Liver (tissue), 9 donors: ENCODE results near the gene LDLRAD4. TPM values are rescaled to one million over a fixed set of nuclear protein-coding genes. Genes with fewer than 3 reads are reported as not detected.
"Not testable (repeated sequence)": the region's sequence is repeated elsewhere in the genome, so short reads cannot be mapped to it uniquely, and the experiment has no call there.

Experiments used
- DNase-seq: peaks from one replicate; pipeline ENCODE4 v3.0.0-alpha.2; 2017; ENCODE audit warnings: low spot score
- H3K27ac ChIP-seq, 2 donors: one replicate each; pipeline ENCODE4 v1.7.0; 2013; ENCODE audit warnings: inconsistent platforms in 2 of 2, low read length in 2 of 2, control low read depth in 1 of 2, low read depth in 1 of 2, mild to moderate bottlenecking in 1 of 2
- H3K27me3 ChIP-seq, 4 donors: one replicate each; pipeline versions ENCODE4 v1.6.1 to v1.7.0; 2013; ENCODE audit warnings: low read length in 3 of 4, inconsistent platforms in 1 of 4, mild to moderate bottlenecking in 1 of 4, moderate library complexity in 1 of 4; ENCODE audit not compliant: control insufficient read depth in 4 of 4, insufficient read depth in 4 of 4
- H3K36me3 ChIP-seq, 4 donors: one replicate each; pipeline versions ENCODE4 v1.6.1 to v1.7.0; 2013; ENCODE audit warnings: low read length in 3 of 4, mild to moderate bottlenecking in 3 of 4, low read depth in 1 of 4, moderate library complexity in 1 of 4; ENCODE audit not compliant: control insufficient read depth in 4 of 4, insufficient read depth in 3 of 4
- H3K4me1 ChIP-seq, 4 donors: one replicate each; pipeline versions ENCODE4 v1.6.1 to v1.7.0; 2013; ENCODE audit warnings: low read length in 3 of 4, mild to moderate bottlenecking in 3 of 4, moderate library complexity in 1 of 4; ENCODE audit not compliant: control insufficient read depth in 4 of 4, insufficient read depth in 4 of 4
- H3K4me3 ChIP-seq, 3 donors: one replicate each; pipeline versions ENCODE4 v1.6.1 to v1.7.0; 2013; ENCODE audit warnings: low read length in 3 of 3, control low read depth in 1 of 3, low read depth in 1 of 3, mild to moderate bottlenecking in 1 of 3
- H3K9ac ChIP-seq, 2 donors: one replicate each; pipeline ENCODE4 v1.7.0; 2013; ENCODE audit warnings: low read length in 2 of 2, mild to moderate bottlenecking in 2 of 2, moderate library complexity in 2 of 2, control low read depth in 1 of 2, low read depth in 1 of 2
- H3K9me3 ChIP-seq, 4 donors: one replicate each; pipeline versions ENCODE4 v1.6.1 to v1.7.0; 2013; ENCODE audit warnings: low read length in 3 of 4; ENCODE audit not compliant: control insufficient read depth in 4 of 4
- ATF3 ChIP-seq: IDR thresholded peaks from 2 replicates; pipeline ENCODE4 v1.6.1; 2016; ENCODE audit warnings: antibody characterized with exemption
- EGR1 ChIP-seq, 2 donors: IDR thresholded peaks; 2 replicates each; pipeline ENCODE4 v1.6.1; 2016 to 2018; ENCODE audit warnings: antibody characterized with exemption in 2 of 2, low read depth in 2 of 2
- FOXA1 ChIP-seq: IDR thresholded peaks from 2 replicates; pipeline ENCODE4 v1.6.1; 2016; ENCODE audit warnings: antibody characterized with exemption
- FOXA2 ChIP-seq: IDR thresholded peaks from 2 replicates; pipeline ENCODE4 v1.6.1; 2016; ENCODE audit warnings: antibody characterized with exemption
- GABPA ChIP-seq, 2 donors: IDR thresholded peaks in 1 of 2; conservative IDR thresholded peaks in 1 of 2; 2 replicates each; pipeline ENCODE4 v1.6.1; 2016; ENCODE audit warnings: antibody characterized with exemption in 2 of 2, mild to moderate bottlenecking in 1 of 2, moderate library complexity in 1 of 2
- HNF4G ChIP-seq: IDR thresholded peaks from 2 replicates; pipeline ENCODE4 v1.6.1; 2016; ENCODE audit warnings: antibody characterized with exemption
- MAX ChIP-seq: IDR thresholded peaks from 2 replicates; pipeline ENCODE4 v1.6.1; 2016; ENCODE audit warnings: antibody characterized with exemption
- NR2F2 ChIP-seq: IDR thresholded peaks from 2 replicates; pipeline ENCODE4 v1.6.1; 2016; ENCODE audit warnings: antibody characterized with exemption
- RAD21 ChIP-seq, 2 donors: IDR thresholded peaks; 2 replicates each; pipeline ENCODE4 v1.6.1; 2016; ENCODE audit warnings: antibody characterized with exemption in 2 of 2, mild to moderate bottlenecking in 2 of 2
- RXRA ChIP-seq, 2 donors: IDR thresholded peaks; 2 replicates each; pipeline ENCODE4 v1.6.1; 2017 to 2018; ENCODE audit warnings: antibody characterized with exemption in 2 of 2, mild to moderate bottlenecking in 1 of 2
- YY1 ChIP-seq: IDR thresholded peaks from 2 replicates; pipeline ENCODE4 v1.6.1; 2016; ENCODE audit warnings: antibody characterized with exemption, mild to moderate bottlenecking
- WGBS: extraction: QIAGEN DNeasy Blood & Tissue Kit; methylation state at CpG from one replicate; pipeline ENCODE4 v1.1.7; 2013; 5-methylcytosine and 5-hydroxymethylcytosine counted together
- polyA plus RNA-seq, 2 donors: library from polyadenylated mRNA; stranded (reverse) in 1 of 2; unstranded in 1 of 2; fragments of 200-250 nt in 1 of 2; fragments of >200 nt in 1 of 2; fragmentation: Nextera tagmentation in 1 of 2; extraction: Ambion mirVana in 1 of 2; gene quantifications; one replicate each; pipeline versions ENCODE4 v1.2.1 to v1.2.3, GENCODE V29; 2013 to 2015
- total RNA-seq, 2 donors: library from RNA; depleted of rRNA; stranded (reverse); fragments of >200 nt; gene quantifications; one replicate each; pipeline ENCODE4 v1.2.3, GENCODE V29; 2014
- TF ChIP-seq, protein P1 (sequence below): IDR thresholded peaks from 2 replicates; pipeline ENCODE4 v1.6.1; 2016; ENCODE audit warnings: antibody characterized with exemption
- TF ChIP-seq, protein P2 (sequence below): fragments of 150-350 bp; IDR thresholded peaks from 2 replicates; pipeline ENCODE4 v1.5.1; 2017; ENCODE audit warnings: improper control_type of control experiment, low read depth, low read length; ENCODE audit not compliant: missing input control
- TF ChIP-seq, protein P3 (sequence below): IDR thresholded peaks from 2 replicates; pipeline ENCODE4 v1.6.1; 2016; ENCODE audit warnings: antibody characterized with exemption, mild to moderate bottlenecking
- donor health status: healthy.
- donor health status: healthy.
- donor health status: healthy.
- donor health status: healthy.
- donor health status: healthy.

LDLRAD4 gene
- total and polyA plus RNA-seq, 4 donors, result 4.8 to 41.7 (median 12.7) TPM

- TF ChIP-seq ATF3, result no peak
- TF ChIP-seq MAX, result no peak
- TF ChIP-seq, protein P1, sequence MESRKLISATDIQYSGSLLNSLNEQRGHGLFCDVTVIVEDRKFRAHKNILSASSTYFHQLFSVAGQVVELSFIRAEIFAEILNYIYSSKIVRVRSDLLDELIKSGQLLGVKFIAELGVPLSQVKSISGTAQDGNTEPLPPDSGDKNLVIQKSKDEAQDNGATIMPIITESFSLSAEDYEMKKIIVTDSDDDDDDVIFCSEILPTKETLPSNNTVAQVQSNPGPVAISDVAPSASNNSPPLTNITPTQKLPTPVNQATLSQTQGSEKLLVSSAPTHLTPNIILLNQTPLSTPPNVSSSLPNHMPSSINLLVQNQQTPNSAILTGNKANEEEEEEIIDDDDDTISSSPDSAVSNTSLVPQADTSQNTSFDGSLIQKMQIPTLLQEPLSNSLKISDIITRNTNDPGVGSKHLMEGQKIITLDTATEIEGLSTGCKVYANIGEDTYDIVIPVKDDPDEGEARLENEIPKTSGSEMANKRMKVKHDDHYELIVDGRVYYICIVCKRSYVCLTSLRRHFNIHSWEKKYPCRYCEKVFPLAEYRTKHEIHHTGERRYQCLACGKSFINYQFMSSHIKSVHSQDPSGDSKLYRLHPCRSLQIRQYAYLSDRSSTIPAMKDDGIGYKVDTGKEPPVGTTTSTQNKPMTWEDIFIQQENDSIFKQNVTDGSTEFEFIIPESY, result no peak
- TF ChIP-seq EGR1 (IDR thresholded peaks at IDR 0.05; ENCODE audit: low read depth in 2 of 2), result no peak
- TF ChIP-seq NR2F2, result no peak
- TF ChIP-seq GABPA (IDR thresholded peaks at IDR 0.05 in 1 of 2, conservative IDR thresholded peaks at IDR 0.05 in 1 of 2), result no peak
- TF ChIP-seq, protein P2, sequence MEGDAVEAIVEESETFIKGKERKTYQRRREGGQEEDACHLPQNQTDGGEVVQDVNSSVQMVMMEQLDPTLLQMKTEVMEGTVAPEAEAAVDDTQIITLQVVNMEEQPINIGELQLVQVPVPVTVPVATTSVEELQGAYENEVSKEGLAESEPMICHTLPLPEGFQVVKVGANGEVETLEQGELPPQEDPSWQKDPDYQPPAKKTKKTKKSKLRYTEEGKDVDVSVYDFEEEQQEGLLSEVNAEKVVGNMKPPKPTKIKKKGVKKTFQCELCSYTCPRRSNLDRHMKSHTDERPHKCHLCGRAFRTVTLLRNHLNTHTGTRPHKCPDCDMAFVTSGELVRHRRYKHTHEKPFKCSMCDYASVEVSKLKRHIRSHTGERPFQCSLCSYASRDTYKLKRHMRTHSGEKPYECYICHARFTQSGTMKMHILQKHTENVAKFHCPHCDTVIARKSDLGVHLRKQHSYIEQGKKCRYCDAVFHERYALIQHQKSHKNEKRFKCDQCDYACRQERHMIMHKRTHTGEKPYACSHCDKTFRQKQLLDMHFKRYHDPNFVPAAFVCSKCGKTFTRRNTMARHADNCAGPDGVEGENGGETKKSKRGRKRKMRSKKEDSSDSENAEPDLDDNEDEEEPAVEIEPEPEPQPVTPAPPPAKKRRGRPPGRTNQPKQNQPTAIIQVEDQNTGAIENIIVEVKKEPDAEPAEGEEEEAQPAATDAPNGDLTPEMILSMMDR, result no peak
- TF ChIP-seq YY1, result no peak
- TF ChIP-seq HNF4G, result no peak
- no peak for TF ChIP-seq RAD21 (IDR thresholded peaks at IDR 0.05)
- no peak for TF ChIP-seq RXRA (IDR thresholded peaks at IDR 0.05)
- TF ChIP-seq, protein P3, sequence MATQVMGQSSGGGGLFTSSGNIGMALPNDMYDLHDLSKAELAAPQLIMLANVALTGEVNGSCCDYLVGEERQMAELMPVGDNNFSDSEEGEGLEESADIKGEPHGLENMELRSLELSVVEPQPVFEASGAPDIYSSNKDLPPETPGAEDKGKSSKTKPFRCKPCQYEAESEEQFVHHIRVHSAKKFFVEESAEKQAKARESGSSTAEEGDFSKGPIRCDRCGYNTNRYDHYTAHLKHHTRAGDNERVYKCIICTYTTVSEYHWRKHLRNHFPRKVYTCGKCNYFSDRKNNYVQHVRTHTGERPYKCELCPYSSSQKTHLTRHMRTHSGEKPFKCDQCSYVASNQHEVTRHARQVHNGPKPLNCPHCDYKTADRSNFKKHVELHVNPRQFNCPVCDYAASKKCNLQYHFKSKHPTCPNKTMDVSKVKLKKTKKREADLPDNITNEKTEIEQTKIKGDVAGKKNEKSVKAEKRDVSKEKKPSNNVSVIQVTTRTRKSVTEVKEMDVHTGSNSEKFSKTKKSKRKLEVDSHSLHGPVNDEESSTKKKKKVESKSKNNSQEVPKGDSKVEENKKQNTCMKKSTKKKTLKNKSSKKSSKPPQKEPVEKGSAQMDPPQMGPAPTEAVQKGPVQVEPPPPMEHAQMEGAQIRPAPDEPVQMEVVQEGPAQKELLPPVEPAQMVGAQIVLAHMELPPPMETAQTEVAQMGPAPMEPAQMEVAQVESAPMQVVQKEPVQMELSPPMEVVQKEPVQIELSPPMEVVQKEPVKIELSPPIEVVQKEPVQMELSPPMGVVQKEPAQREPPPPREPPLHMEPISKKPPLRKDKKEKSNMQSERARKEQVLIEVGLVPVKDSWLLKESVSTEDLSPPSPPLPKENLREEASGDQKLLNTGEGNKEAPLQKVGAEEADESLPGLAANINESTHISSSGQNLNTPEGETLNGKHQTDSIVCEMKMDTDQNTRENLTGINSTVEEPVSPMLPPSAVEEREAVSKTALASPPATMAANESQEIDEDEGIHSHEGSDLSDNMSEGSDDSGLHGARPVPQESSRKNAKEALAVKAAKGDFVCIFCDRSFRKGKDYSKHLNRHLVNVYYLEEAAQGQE, result no peak
- no peak for TF ChIP-seq FOXA1
- no peak for TF ChIP-seq FOXA2
- Histone ChIP-seq H3K27ac (no peak overlapping the region), H3K4me3 (no peak overlapping the region), H3K27me3 (no peaks in the 10 kb centered on the region), H3K9ac (no peak overlapping the region), H3K36me3 (peaks cover 0 to 5% (median 0%) of the 10 kb centered on the region in 4 donors), H3K9me3 (no peaks in the 10 kb centered on the region), H3K4me1 (peaks cover 7 to 28% (median 17%) of the 10 kb centered on the region in 4 donors)
- no peak for DNase-seq
- WGBS, result 90% methylated on average over 6 of the region's 6 CpGs
Measured at GRCh38 chr18:13474907-13475545, 256.5 kb downstream of the LDLRAD4 start.

- H3K27ac ChIP-seq, H3K36me3 ChIP-seq, H3K9me3 ChIP-seq, H3K27me3 ChIP-seq, H3K4me3 ChIP-seq, H3K9ac ChIP-seq, DNase-seq: not testable (repeated sequence)
- peaks cover 7 to 15% (median 9%) of the 10 kb centered on the region in 4 donors for H3K4me1 ChIP-seq
- WGBS, result 97% methylated on average over 4 of the region's 4 CpGs
Measured at GRCh38 chr18:13476312-13476711, 257.8 kb downstream of the LDLRAD4 start.
